Measurements from ENCODE around the gene NPC1L1. TPM values are rescaled to one million over a fixed set of nuclear protein-coding genes. Genes with fewer than 3 reads are reported as not detected.

Gene NPC1L1
- total RNA-seq, 1 experiment from 2014 or later = not detected

DNA sequence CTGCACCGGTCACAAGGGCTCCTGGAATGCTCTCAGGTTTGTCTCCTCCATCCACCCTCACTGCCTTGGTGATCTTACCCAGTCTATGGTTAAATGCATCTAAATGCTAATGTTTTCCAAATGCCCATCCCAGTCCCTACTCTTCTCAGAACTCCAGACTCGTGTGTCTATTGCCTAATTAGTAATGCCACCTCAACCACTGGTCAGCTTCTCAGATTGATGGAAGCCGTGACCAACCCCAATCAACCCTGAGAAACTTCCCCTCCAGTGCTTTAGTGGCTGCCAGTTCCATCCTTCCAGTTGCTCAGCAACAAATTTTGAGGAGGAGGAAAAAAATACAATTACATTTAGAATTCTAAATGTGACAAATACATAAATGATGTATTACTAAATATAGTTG, 69.3 kb downstream of the NPC1L1 start:
- DNase-seq (ENCODE audit: low spot score) = no peak

DNA sequence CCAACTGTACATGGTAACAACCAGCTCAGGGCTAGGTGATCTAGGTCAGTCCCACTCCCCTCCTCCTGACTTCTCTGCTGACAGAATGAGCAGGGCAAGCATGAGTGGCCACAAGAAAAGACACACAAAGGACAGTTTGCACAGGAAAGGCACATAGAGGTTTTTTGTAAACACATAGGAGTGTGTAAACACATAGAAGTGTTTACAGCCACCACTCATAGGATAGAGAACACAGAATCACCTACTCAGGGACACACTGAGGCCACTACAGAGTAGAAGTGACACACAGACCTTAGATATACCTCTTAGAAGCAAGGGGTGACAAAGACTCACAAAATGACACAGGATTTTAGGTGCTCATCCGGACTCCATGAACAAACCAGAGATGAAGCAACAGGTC, 69.7 kb downstream of the NPC1L1 start:
- no peak for DNase-seq (ENCODE audit: low spot score)

GRCh38 chr7:44470628-44471245, 70.4 kb downstream of the NPC1L1 start:
- no peak for DNase-seq (ENCODE audit: low spot score)

GRCh38 chr7:44470135-44470479, 71.0 kb downstream of the NPC1L1 start:
- no peak for DNase-seq (ENCODE audit: low spot score)

GRCh38 chr7:44469461-44470134, 71.5 kb downstream of the NPC1L1 start:
- DNase-seq (ENCODE audit: low spot score) = no peak

DNA sequence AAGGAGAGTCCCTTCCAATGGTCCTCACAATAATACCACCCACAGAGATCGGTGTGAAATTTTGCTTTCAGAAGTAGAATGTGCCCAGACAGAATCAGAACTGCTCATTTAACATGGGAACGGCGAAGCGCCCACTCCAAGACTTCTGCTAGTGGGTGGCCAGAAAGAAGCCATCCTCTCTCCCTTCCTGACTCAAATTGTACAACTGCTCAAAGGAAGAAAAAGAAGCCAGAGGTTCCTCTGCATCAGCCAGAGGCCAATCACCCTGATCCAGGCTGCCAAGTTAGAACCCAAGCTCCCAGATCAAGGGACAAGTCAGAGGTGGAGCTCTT, 73.9 kb downstream of the NPC1L1 start:
- DNase-seq (ENCODE audit: low spot score) = no peak

DNA sequence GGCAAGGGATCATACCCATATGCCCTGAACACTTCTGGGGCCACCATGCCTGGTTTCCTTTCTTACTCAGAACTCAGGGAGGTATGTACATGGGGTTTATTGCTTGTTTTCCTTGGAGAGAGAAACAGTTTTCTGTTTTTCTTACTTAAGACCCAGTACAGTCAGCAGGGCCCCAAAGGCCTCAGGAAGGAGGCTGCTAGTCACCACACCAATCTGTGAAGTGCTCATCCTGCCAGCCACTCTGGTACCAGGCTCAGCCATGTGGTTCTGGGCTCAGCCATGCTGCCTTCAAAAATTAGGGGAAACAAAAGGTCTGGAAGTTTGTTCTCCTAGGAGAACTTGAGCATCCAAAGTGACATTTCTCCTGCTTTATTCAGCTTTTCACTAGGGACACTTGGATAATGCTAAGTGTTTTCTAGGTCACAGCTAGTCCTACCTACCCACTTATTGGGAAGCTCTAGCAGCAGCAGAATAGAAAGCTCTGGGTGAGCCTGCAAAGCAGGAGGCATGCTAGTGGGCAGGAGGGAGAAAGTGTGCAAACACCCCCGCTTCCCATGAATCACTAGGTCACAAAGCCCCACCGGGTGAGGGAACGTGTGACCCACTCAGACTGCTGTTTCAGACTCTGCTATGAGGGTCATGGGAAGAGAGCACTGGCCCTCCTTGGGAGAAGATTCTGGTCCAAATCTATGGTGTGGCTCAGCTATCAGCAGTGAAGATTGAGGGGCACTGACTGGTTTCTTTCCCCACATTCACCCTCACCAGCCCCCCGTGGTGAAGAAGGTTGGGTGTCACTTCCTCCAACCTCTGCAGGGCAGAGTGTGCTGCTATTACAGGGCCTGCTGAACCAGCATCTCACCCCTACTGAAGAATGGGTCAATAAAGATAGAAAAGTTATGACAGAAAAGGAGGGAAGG, 74.6 kb downstream of the NPC1L1 start:
- no peak for DNase-seq (ENCODE audit: low spot score)

DNA sequence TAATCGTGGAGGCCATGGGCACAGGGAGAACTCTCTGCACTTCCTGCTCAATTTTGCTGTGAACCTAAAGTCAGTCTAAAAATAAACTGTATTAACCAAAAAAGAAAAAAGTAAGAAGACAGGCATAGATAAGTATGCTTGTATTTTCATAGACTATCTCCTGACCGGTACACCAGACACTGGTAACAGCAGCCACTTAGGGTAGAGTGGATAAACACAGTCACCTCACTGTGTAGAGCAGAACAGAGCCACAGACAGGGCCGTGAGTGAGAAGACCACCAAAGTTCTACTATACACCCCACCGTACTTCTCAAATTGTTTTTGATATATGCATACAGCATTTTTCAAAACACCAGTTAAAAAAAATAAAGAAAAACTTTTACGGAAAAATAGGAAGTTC, 75.6 kb downstream of the NPC1L1 start:
- DNase-seq (ENCODE audit: low spot score) = no peak

DNA sequence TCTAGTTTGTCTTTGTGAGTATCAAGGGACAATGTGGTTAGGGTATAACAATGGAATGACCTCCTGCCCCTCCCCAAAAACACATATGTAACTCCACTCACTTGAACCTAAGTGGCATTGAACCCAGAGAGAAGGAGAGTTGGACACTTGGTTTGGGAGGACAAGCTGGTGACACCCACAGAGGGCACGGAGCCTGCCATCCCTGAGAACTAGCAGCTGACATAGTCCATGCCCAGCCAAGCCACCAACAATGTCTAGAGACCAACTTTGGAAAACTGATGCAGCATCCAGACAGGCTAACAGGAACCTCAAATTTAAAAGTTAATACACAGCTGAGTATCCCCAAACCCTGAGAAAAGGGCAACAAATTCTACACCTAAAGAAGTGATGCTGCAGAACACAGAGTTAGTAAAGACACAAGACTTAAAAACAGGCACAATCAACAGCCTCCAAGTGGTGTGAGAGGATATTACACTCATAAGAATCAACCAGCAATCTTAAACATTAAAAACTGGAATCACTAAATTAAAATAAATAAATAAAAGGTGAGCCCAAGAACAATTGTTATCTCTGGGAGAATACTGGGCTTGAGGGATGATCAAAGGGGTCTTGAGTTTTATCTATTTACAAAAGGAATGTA, 77.8 kb downstream of the NPC1L1 start:
- DNase-seq (ENCODE audit: low spot score) = no peak

Other genes starting within 250 kb of the NPC1L1 start
- gene CAMK2B, start 215.7 kb downstream of the NPC1L1 start, total RNA-seq (2014; rRNA removed; shearing (Covaris generic)) = 1.9 and 3.1 TPM in 2 replicates
- 110 and 129 TPM in 2 replicates for gene NUDCD3, start 50.7 kb downstream of the NPC1L1 start, total RNA-seq (2014; rRNA removed; shearing (Covaris generic))
- gene DDX56, start 32.6 kb upstream of the NPC1L1 start, total RNA-seq (2014; rRNA removed; shearing (Covaris generic)) = 174 and 175 TPM in 2 replicates
- gene TMED4, start 40.9 kb upstream of the NPC1L1 start, total RNA-seq (2014; rRNA removed; shearing (Covaris generic)) = 141 and 265 TPM in 2 replicates
- 84.1 and 84.9 TPM in 2 replicates for gene OGDH, start 65.3 kb upstream of the NPC1L1 start, total RNA-seq (2014; rRNA removed; shearing (Covaris generic))
- gene ZMIZ2, start 207.5 kb upstream of the NPC1L1 start, total RNA-seq (2014; rRNA removed; shearing (Covaris generic)) = 12.7 and 13.9 TPM in 2 replicates

All from A172 (cell line).